HG02938 (cell line): ENCODE results near the gene DDA1.
"Not testable (repeated sequence)": the region's sequence is repeated elsewhere in the genome, so short reads cannot be mapped to it uniquely, and the experiment has no call there.

ENCODE experiments used
- ATAC-seq: cut with Tn5 transposase; IDR thresholded peaks from one replicate; pipeline ENCODE4 v1.9.1; 2021; ENCODE audit warnings: mild to moderate bottlenecking, moderate library complexity; ENCODE audit not compliant: unreplicated experiment

The DDA1 gene

DNA sequence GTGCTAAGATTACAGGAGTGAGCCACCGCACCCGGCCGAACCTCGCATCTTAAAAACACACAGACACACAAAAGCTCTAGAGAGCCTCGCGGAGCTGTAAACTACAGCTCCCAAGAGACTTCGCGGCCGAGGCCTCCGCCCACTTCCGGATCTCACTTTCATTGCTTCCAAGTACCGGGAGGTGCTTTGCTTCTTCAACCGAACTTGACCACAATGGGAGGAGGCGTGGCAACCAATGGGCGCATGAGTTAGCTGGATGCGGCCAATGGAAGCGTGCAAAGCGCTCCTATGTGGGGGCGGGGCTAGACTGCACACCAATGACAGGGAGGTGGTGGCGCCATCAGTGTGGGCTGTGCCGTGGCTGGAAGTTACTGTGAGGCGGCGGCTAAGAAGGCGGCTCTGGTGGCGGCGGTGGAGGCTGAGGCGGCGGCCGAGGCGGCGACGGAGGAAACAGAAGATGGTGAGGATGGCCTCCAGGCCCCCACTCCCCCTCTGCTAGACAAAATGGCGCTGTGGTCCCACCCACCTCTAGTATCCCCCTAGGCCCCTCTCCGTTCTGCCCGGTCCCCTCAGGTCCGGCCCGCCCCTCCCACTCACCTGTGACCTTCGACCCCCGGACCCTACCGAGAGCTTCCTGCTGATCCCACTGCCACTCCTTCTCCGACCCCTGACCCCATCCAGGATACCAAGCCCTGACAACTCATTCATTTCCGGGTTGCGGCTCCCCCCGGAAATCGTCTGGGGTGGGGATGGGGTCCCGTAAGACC is at the start of gene DDA1:
DDA1 (plus strand) TSS at position 366 of the 767 bp plus-strand sequence; CDS start at position 458, 92 bp downstream.
- ATAC-seq = peak; percentile 46

DNA sequence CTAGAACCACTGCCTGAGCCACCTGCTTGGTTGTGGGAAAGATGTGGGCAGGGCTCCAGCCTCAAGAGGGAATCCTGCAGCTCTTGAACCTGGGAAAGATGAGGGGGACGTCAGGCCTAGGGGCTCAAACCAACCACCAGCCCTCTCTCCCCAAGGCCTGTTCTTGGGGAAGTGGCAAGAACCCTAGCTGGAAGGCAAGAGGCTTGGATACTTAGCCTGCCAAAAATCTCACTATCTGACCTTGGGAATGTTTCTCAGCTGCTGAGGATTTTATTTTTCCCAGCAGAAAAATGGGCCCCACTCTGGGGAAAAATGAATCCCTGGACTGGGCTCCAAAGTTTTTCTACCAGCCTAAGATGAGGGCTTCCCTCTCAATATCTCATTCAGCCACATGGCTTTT is 49.4 kb upstream of the DDA1 start:
- ATAC-seq = no peak

DNA sequence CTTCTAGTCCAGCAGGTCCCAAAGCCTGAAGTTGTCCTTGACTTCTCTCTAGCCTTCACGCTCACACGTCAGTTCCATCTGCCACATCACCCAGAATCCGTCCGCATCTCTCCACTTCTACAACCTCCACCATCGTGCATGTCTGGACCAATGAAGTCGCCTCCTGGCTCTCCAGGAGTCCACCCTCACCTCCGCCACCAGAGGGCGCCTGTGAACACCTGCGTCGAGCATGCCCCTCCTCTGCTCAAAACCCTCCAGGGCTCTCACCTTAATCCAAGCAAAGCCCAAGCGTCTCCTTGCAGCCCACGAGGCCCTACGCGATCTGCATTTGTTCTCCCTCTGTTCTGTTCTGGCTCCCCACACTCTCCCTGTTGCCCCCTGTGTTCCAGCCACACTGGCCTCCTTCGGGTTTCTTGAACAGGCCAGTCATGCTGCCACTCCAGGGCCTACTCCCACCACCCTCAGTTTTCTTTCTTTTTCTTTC is 48.5 kb upstream of the DDA1 start:
- ATAC-seq = peak; percentile 75

DNA sequence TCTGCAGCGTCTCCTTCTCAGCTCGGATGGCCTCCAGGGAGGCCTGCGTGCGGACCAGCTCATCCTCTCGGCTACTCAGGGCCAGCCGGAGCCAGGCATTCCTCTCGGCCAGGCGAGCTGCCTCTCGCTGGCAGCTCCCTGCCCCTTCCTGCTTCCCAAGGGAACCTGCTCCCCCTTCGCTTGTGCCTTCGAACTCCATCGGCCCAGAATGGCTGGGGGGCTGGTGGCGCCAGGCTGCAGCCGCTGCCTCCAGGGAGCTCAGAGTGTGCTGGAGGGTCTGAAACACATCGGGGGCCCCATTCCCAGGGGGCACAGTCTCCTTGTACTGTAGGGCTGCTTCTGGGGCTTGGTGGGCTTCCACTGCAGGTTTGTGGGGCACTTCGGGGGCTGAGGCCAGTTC is 46.8 kb upstream of the DDA1 start:
- ATAC-seq = no peak

DNA sequence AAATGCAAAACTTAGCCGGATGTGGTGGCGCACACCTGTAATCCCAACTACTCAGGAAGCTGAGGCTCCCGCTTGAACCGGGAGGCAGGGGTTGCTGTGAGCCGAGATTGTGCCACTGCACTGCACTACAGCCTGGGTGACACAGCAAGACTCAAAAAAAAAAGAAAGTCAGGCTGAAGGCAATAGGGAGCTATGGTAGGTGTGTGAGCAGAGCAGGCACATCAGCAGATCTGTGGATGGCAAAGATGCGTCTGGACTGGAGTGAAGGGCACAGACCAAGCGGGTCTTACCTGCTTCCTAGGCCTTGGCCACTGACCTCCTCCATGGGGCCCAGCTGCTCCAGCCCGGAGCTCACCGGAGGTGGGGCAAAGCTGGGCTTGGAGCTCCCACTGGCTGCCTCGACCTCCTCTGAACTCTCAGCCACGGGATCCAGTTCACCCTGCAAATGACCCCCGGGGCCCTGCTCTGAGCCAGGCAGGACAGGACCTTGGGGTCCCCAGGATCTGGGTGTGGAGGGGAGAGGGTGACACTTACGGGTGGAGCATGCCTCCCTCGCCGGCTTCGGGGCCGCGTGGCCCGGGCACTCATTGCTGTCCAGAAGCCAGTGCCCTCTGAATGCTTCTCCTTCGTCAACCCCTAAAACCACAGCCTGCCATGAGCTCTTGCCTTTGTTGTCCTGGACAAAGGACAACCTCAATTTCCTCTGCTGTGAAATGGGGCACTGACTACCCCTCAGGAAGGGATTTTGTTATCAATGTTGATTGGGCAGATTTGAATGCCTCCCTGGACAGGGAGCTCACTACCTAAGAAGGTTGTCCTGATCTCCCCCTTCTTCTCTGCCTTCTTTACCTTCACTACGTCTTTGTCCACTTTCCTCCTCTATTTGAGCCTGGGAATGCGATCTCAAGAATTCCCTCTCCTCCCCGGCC is 45.4 kb upstream of the DDA1 start:
- ATAC-seq = no peak

DNA sequence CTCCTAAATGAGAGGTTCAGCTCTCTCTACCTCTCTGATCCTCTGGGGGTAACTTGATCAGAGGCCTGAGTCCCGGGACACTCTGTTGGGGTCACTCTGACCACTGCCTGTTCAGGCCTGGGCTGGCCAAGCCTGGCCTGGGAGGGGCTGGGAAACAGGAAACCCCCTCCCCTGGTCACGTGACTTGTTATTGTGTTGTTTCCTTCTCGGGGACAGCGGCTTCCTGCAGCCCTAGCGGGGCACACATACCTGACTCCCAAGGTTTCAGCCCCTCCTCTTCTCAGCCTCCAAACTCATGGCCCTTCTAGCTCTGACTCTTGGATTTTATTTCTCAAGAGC is 44.8 kb upstream of the DDA1 start, which contains the start of gene USHBP1:
USHBP1 (minus strand) TSS at position 105 of the 339 bp plus-strand sequence. CDS start 446 bp downstream, outside the sequence.
- no peak for ATAC-seq

DNA sequence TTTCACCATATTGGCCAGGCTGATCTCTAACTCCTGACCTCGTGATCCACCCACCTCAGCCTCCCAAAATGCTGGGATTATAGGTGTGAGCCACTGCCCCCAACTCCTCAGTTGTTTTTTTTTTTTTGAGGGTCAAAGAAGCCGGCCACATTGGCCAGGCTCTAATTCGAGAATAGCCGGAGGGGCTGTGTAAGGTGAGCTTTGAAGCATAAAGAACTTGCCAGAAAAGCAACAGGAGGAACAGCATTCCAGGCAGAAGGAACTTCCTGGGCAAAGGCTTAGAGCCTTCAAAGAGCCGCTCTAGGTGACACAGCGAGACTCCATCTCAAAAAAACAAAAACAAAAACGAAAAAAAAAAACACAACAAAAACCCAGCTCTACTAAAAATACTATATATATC is 43.3 kb upstream of the DDA1 start:
- ATAC-seq = no peak

DNA sequence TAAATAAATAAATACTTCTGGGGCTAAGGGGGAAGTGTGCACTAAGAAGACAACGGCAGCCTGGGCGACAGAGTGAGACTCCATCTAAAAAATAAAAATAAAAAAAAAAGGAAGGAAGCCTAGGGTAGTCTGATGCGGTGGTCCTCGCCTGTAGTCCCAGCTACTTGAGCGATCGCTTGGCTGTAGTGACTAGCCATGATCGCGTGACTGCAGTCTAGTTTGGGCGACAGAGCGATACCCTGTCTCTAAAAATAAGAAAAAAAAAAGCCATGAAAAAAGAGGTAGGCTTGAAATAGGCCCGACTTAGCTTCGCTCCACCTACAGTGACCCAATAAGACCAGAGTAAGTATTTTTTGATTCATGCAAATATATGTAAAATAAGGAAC is 42.8 kb upstream of the DDA1 start:
- peak; percentile 16 for ATAC-seq

DNA sequence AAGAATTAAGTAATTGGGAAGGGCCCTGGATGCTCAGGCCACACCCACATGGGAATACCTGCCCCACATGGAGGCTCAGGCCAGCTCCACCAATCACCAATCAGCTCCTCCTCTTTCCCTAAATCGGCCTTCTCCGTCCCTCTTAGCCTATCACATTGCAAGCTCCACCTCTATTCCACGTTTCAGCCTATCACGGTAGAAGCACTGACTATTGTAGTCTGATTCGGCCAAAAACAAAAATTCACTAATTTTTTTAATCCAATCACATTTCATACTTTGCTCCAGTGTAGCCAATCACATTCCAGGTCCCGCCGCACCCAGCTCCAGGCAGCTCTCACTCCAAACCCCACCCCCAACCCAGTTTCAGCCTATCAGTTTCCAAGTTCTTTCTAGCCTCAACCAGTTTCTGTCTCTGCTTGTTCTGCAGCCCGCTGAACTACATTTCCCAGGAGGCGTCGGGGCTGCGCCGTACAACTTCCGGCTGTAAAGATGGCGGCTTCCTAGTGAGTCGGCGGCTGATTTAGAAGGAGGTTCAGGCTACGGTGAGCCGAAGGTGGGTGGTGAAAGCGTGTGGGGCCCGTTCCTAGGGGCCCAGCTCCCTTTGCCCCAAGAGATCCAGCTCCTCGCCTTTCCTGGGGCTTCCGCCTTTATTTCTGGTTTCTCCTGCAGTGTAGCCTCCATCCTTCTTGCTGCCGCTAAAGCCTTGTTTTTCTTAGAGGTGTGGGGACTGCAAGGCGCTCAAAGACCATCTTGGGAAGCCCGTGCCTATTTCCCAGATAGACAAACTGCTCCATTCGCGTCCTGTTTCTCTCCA is 42.2 kb upstream of the DDA1 start, which contains the start of gene BABAM1:
BABAM1 (plus strand) TSS at position 469 of the 814 bp plus-strand sequence. CDS start 1,364 bp downstream, outside the sequence.
- peak; percentile 89 for ATAC-seq

DNA sequence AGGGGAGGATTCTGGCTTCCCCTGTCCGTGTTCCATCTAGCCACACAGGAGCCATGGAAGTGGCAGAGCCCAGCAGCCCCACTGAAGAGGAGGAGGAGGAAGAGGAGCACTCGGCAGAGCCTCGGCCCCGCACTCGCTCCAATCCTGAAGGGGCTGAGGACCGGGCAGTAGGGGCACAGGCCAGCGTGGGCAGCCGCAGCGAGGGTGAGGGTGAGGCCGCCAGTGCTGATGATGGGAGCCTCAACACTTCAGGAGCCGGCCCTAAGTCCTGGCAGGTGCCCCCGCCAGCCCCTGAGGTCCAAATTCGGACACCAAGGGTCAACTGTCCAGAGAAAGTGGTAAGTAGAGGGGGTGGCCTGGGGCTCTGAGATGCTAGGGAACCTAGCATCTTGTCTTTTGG is 40.6 kb upstream of the DDA1 start:
- no peak for ATAC-seq

DNA sequence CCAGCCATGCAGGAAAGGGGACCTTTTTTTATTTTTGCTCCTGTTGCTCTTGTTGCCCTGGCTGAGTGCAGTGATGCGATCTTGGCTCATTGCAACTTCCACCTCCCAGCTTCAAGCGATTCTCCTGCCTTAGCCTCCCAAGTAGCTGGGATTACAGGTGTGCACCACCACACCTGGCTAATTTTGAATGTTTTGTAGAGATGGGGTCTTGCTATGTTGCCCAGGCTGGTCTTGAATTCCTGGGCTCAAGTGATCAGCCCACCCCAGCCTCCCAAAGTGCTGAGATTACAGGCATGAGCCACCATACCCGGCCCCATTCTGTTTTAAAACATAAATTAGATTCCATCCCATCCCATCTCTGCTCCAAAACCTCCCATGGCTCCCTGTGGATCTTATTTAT is 34.5 kb upstream of the DDA1 start:
- ATAC-seq = not testable (repeated sequence)

DNA sequence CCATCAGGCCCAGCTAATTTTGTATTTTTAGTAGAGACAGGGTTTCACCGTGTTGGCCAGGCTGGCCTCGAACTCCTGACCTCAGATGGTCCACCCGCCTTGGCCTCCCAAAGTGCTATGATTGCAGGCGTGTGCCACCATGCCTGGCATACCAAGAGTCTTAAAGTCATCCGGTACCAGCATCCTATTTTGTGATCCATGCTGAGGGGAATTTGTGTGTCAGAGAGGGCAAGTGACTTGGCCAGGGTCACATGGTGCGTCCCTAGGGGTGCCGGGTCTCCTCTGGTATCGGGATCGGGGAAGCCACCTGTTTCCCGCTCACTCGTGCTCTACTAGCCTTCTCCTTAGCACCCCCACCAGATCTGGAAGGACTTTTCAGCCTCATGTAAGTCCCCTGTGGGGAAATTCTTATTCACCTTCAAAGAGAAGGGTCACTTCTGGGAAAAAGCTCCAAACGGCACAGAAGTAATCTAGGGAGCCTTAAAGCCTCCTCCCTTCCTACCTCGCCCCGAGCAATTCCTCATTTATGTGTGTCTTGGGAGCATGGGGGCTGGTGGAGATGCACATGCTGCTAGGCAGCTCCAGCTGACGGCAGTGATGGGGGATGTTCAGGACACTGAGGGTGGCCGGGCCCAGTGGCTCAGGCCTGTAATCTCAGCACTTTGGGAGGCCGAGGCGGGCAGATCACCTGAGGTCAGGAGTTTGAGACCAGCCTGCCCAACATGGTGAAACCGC is 33.8 kb upstream of the DDA1 start:
- ATAC-seq = no peak

DNA sequence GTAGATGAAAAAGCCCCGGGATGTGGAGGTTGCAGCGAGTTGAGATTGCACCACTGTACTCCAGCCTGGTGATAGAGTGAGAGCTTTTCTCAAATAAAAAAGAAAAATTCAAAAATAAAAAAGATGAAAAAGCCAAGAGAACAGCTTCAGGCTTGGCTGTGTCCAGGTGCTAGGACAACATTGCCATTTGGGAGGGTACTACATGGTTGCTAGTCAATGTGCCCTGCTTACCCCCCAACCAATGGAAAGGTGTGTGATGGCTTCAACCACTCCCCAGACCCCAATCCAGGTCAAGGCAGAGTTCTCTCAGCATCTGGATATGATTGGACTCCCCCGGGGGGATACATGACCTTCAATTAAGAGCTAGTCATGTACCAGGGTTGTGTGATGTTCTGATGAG is 29.9 kb upstream of the DDA1 start:
- no peak for ATAC-seq

DNA sequence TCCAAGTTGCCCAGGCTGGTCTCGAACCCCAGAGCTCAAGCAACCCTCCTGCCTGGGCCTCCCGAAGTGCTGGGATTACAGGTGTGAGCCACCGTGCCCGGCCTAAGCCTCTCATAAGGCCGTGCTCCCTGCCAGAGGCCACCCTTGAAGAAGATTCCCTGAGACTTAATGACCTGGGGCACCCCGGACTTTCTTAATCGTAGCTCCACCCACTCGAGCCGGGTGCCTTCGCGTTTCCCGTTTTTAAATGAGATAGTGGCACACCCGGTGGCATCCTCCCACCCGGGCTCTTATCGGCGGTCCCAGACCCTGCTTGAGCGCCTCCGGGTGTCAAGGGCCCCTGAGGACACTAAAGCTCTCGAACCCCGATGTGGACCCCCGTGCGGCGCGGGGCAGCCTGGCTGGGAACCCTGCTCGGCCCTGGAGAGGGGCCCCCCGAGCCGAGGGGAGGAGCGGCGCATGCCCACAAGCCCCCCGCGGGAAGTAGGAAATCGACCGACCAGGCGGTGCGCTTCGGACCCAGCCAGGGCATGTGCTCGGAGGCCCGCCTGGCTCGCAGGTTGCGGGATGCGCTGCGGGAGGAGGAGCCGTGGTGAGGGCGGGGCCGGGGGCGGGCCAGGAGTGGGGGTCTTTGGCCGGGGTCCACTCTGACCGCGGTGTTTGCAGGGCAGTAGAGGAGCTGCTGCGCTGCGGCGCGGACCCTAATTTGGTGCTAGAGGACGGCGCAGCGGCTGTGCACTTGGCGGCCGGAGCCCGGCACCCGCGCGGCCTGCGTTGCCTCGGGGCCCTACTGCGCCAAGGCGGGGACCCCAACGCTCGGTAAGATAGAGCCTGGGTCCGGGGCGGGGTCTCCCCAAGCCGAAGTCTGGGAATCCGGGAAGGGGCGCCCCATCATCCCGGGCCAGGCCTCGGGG is 27.7 kb upstream of the DDA1 start, which contains the start of gene ANKLE1:
ANKLE1 (plus strand) TSS at position 511 of the 914 bp plus-strand sequence; CDS start at position 531, 20 bp downstream.
- no peak for ATAC-seq

DNA sequence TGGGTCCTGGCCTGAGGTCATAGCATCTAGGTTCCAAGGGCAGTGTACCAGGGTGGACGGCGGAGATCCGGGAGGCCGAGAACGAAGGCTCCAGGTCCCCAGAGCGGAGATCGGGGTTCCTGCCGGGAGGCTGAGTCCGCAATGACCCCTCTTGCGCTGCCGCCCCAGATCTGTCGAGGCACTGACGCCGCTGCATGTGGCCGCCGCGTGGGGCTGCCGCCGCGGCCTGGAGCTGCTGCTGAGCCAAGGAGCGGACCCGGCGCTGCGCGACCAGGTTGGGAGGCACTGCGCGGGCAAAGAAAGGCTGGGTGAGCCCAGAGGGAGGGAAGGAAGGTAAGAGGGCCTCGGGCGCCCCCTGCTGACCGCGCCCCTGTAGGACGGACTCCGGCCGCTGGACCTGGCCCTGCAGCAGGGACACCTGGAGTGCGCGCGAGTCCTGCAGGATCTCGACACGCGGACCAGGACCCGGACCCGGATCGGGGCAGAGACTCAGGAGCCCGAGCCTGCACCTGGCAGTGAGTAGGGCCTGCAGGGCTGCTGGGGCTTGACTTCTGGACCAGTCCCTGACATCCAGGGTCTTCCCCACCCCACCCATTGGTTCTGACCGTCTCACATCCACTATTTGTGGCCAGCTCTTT is 26.8 kb upstream of the DDA1 start:
- peak; percentile 57 for ATAC-seq

DNA sequence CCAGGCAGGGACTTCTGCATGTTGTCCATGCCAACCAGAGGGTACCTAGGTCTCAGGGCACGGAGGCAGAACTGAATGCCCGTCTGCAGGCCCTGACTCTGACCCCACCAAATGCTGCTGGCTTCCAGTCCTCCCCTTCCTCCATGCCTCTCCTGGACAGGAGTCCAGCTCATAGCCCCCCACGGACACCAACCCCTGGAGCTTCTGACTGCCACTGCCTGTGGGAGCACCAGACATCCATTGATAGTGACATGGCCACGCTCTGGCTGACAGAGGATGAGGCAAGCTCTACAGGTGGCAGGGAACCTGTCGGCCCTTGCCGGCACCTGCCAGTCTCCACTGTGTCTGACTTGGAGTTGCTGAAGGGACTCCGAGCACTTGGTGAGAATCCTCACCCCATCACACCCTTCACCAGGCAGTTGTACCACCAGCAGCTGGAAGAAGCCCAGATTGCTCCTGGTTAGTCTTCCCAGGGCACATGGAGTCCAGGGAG is 25.8 kb upstream of the DDA1 start:
- ATAC-seq = no peak

DNA sequence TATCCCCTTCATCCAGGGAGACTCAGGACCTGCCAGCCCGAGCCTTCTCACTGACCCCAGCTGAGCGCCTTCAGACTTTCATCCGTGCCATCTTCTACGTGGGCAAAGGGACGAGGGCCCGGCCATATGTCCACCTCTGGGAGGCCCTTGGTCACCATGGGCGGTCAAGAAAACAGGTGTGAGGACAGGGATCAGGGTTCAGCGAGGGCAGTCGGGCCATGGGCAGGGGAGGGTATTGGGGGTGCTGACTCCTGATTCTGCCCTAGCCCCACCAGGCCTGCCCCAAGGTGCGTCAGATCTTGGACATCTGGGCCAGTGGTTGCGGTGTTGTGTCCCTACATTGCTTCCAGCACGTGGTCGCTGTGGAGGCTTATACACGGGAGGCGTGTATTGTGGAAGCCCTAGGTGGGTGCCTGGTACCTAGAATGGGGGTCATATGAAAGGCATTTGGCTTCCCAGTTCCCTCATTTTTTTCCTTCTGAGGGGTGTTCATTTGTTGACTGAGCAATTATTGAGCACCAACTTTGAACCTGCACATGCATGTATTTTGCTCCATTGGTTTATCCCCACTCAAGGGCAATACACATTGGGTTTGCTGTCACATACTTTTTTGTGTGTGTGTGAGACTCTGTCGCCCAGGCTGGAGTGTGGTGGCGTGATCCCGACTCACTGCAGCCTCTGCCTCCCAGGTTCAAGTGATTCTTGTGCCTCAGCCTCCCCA is 23.8 kb upstream of the DDA1 start:
- ATAC-seq = no peak

DNA sequence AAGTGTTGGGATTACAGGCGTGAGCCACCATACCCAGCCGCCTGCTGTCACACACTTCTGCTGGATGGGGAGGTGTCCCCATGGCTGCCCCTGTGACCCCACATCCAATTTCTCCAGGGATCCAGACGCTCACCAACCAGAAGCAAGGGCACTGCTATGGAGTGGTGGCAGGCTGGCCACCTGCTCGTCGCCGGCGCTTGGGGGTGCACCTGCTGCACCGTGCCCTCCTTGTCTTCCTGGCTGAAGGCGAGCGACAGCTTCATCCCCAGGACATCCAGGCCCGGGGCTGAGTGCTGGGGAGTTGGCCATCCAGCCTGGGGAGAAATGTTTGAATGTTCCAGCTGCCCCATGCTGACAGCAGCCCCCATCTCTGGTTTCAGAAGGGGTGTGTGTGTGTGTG is 23.1 kb upstream of the DDA1 start:
- no peak for ATAC-seq
